GM19240 (cell line): ENCODE results near the gene AKT1.
"Not testable (repeated sequence)": the region's sequence is repeated elsewhere in the genome, so short reads cannot be mapped to it uniquely, and the experiment has no call there.

ENCODE experiments used
- DNase-seq: peaks from one replicate; pipeline ENCODE4 v3.0.0; 2011; ENCODE audit warnings: low spot score; ENCODE audit not compliant: insufficient read length

The AKT1 gene

GRCh38 chr14:104739546-104740516 lies 55.7 kb downstream of the AKT1 start:
- DNase-seq, result no peak

DNA sequence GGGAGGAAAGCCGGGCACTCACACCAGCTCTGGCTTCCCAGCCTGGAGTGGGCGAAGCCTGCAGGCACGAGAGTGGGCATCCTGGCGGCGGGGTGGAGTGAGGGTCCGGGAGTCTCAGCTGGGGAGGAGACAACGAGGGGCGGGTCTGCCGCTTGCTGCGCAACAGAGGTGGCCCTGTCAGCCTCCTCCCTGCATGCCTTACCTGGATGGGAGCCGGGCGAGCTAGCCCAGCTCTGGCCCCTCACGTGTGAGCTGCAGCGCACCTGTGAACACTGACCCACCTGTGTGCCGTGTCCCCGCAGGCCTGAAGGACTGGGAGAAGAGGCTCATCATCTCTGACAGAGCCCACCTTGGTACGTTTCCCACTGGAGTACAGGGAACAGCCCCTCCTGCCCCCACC lies 56.5 kb downstream of the AKT1 start:
- no peak for DNase-seq

GRCh38 chr14:104738375-104739019 lies 57.1 kb downstream of the AKT1 start:
- no peak for DNase-seq

- no peak for DNase-seq
These were observed 59.5 kb downstream of the AKT1 start for GRCh38 chr14:104735830-104736642.

DNA sequence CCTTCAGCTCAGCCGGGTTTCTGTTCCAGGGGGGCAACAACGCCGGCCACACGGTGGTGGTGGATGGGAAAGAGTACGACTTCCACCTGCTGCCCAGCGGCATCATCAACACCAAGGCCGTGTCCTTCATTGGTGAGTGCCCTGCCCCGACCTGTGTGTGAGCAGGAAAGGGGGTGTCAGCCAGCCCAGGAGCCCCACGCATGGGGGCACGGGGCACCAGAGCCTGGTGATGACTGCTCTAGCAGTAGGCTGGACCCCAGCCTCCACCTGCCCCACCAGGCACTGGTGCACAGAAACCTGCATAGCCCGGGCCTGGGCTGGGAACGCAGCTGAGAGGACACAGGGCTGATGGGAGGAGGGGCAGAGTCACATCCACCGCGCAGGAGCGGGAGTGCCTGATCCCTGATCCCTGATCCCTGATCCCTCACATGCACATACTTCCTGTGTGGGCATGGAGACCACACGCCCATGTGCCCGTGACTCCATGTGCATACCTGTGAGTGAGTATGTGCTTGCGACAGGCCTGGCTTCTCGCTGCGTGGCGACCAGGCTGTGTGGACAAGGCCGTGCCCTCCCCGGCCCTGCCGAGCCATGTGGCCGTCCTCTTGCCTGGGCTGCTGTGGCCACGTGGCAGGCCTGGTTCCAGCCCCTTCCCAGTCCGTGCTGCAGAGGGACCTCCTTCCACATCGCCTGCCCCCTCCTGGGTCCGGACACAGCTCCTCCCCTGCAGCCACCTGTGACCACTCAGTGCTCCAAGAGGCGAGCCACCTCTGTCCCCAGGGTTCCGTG lies 60.4 kb downstream of the AKT1 start:
- DNase-seq, result no peak

DNA sequence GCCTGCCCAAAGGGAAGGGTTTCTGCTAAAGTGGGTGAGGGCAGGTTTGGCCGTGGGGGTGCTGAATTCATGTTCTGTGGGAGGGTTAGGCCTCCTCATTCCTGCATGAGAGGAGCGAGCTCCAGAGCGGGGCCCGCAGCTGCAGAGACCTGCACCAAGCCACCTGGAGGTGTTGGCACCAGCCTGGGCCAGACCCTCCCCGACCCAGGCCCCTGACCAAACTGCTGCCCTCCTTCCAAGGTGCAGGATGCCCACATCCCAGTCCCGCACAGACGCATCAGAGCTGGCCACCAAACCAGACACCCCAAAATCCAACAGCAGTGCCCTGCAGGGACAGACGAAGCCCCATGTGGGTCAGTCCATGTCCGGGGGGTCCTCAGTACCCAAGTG lies 61.0 kb downstream of the AKT1 start:
- no peak for DNase-seq

DNA sequence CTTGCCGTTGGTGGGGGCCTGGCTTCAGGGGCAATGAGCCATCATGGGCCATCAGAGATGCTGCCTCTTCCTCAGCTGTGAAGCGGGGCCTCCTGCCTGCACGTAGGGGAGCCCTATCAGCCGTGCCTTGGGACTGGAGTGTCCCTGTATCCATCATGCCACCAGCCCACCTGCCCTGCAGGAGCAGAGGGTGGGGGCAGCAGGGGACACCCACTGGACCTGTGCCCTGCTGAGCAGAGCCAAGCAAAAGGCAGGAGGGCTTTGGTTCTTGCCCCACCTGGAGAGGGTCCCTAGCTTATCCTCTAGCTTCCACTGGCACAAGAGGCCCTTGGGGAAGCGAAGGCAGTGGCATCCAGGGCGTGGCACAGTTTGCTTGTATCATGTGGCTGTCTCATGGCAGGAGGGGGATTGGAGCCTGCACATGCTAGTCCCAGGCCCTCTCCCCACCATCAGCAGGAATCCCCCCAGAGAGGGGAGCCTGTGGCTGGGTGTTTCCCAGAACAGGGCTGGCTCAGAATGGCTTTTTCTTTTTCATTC lies 61.4 kb downstream of the AKT1 start:
- DNase-seq, result no peak

DNA sequence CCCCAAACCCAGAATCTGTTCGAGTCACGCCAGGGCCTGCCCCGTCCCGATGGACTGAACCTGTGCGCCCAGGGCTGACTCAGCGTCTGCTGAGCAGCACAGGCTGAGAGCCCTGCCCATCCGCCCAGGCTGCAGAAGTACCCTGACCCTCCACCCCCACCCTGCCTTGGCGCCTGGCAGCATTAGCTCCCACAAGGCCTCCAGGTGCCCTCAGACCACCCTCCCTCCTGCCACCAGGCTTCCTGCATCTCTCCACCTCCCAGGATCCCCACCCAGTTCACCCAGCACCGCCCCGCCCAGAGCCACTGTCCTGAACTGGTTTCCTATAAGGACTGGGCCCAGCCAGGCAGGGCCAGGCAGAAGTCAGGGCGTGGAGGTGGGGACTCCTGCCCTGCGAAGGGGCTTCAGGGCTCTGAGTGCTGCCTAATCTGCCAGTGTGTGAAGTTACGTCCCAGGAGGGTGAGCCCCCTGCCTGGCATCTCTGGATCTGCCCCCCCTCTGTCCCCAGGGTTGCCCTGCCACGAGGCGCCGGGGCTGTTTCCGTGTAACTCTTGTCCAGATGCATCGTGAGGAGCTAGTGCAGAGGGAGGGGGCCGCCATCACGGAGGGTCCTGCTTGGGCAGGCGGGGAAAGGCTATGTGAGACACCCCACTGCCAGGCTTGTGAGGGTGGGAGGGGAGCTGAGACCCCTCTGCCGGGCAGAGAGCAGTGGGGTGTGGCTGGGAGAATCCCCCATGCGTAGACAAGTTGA lies 62.4 kb downstream of the AKT1 start:
- DNase-seq, result no peak

DNA sequence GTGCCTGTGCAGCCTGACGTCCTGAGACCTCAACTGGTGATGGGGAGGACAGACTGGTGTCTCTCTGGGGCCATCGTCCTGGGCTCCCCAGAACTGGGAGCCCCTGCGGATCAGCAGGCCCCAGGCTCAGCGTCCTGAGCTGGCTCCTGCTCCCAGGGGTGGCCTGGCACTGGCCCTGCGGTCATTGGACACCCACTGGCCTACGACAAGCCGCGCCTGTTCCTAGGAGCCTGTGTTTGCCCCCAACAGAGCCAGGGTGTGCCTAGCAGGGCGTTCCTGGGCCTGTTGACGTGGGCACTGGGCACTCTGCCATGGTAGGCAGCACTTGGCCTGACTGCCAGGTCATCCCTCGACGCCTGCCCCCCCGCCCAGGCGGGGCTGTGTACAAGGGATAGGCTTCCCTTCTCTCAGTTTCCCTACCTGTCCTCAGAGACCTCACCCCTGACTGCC lies 63.2 kb downstream of the AKT1 start:
- no peak for DNase-seq

GRCh38 chr14:104731320-104732294 lies 63.9 kb downstream of the AKT1 start:
- no peak for DNase-seq

DNA sequence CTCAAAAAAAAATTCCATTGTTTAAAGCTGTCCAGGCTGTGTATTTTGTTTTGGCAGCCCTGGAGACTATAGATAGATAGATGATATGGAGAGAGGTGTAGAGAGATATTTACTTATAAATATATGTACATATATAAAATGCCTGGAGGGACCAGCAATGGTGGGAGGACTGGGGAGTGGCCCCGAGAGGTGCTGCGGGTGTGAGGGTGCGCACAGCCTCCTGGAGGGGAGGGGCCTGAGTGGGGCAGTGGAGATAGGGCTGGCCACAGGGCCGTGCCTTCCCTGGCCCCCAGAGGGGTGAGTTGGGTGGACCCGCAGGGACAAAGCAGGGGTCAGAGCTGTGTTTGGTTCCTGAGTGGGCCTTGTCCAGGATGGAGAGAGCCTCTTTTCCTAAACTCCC lies 65.1 kb downstream of the AKT1 start:
- no peak for DNase-seq

DNA sequence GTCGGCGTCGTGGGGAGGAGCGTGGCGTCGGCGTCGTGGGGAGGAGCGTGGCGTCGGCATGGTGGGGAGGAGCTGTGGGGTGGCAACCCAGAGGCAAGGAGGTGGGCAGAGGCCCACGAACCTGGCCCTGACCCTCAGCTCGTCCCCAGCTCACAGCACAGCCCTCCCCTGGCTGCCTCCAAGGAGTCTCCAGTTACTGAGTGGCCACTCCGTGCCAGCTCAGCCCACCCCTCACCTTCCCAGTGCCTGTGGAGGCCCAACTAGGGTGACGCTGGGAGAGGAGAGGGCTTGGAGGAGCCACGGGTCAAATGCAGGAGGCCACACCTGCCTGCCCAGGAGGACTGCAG lies 65.7 kb downstream of the AKT1 start:
- no peak for DNase-seq

- not testable (repeated sequence) for DNase-seq
These were observed 66.2 kb downstream of the AKT1 start for GRCh38 chr14:104729176-104729834.

DNA sequence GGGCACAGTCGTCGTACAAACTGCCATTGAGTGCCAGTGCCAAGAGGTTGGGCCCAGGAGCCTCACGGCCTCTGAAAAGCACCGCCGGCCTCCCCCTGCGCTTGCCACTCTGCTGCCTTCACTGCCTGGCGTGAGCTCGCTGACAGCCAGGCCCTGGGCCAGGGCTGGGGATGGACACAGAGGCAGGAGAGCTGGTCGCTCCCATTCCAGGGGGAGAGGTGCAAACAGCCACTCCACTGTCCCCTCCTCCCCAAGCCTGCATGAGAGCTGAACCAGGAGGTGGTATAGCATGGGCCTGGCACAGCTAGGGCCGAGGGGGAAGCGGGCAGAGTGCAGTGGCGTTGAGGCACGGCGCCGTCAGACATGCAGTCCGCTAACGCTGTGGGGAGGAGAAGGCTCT lies 66.9 kb downstream of the AKT1 start:
- DNase-seq, result no peak

DNA sequence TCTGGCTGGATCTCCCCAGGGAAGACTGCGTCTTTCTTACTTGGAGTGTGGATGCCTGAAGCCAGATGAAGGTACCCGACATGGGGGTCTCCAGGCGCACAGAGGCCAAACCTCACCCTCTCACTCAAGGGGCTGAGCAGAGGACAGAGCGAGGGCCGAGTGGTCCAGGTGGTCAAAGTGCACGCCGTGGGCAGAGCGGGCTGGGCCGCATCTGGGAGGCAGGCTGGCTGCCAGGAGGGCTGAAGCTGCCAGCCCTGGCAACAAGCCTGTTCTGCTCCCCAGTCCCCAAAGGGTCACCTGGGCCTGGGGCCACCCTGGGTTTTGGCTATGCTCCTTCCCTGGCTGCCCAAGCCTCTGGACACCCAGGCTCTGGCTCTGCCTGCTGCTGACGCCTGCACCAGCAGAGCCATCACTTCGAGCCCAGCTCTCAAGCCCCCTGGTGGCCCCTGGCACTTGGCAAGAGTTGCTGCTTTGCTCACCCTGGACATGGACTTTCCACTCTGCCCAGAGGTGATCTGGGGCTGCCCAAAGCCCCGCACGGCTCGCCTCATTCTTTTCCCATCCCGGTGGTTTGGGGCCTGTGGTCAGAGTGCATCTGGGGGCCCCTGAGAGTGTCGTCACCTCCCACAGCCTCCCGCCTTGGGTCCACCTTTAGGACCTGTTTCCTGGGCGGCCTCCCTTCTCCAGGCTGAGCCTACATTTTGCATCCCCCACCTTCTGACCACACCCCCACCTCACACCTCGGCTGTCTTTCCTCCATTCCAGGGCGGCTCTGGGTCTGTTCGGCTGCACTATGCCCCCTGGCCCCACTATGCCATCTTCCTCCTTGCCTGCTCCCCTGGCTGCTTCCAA lies 68.7 kb downstream of the AKT1 start:
- DNase-seq, result no peak

GRCh38 chr14:104725772-104726548 lies 69.6 kb downstream of the AKT1 start:
- DNase-seq, result no peak
